ENCODE data around the gene TMC5. TPM values are rescaled to one million over a fixed set of nuclear protein-coding genes. Genes with fewer than 3 reads are reported as not detected.
"Not testable (repeated sequence)": the region's sequence is repeated elsewhere in the genome, so short reads cannot be mapped to it uniquely, and the experiment has no call there.

The TMC5 gene
- not detected in 2 replicates for total RNA-seq

GRCh38 chr16:19417640-19418039, at the start of gene TMC5:
Gene TMC5 (plus strand): TSS chr16:19417883. CDS start chr16:19440039, 22,156 bp downstream.
- no peak for DNase-seq
- Mint-ChIP-seq H3K4me1 (no peaks in the 10 kb centered on the region), H3K9me3 (no peaks in the 10 kb centered on the region), H3K36me3 (ENCODE audit: low read depth) (no peaks in the 10 kb centered on the region), H3K27me3 (peaks cover 4% of the 10 kb centered on the region), H3K27ac (no peak within 1 kb of the TSS), H3K4me3 (no peak within 1 kb of the TSS)
- intact Hi-C loops (cut with micrococcal nuclease) = no loop called here

GRCh38 chr16:19372541-19372940, 45.1 kb upstream of the TMC5 start:
- H3K36me3 Mint-ChIP-seq (ENCODE audit: low read depth); H3K4me3 Mint-ChIP-seq; H3K27ac Mint-ChIP-seq; H3K27me3 Mint-ChIP-seq; H3K4me1 Mint-ChIP-seq; DNase-seq; intact Hi-C loops (cut with micrococcal nuclease); H3K9me3 Mint-ChIP-seq: not testable (repeated sequence)

DNA sequence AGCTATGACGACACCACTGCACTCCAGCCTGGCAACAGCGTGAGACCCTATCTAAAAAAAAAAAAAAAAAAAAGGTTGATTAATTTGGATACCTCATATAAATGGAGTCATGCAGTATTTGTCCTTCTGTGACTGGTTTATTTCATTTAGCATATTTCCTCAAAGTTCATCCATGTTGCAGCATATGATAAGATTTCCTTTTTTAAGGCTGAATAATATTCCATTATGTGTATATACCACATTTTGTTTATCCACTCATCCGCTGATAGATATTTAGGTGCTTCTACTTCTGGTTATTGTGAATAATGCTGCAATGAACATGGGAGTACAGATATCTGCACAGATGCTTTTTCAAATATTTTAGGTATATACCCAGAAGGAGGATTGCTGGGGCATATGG, 43.3 kb upstream of the TMC5 start:
- no peaks in the 10 kb centered on the region for H3K27me3 Mint-ChIP-seq
- H3K4me3 Mint-ChIP-seq = no peak overlapping the region
- no peak for DNase-seq
- no peaks in the 10 kb centered on the region for H3K36me3 Mint-ChIP-seq (ENCODE audit: low read depth)
- intact Hi-C loops (cut with micrococcal nuclease) = loop anchor here (2.0 kb wide), 1 partner anchor 152 kb away; no protein-coding TSS in a partner anchor
- H3K9me3 Mint-ChIP-seq = no peaks in the 10 kb centered on the region
- H3K4me1 Mint-ChIP-seq = peaks cover 2% of the 10 kb centered on the region
- no peak overlapping the region for H3K27ac Mint-ChIP-seq

DNA sequence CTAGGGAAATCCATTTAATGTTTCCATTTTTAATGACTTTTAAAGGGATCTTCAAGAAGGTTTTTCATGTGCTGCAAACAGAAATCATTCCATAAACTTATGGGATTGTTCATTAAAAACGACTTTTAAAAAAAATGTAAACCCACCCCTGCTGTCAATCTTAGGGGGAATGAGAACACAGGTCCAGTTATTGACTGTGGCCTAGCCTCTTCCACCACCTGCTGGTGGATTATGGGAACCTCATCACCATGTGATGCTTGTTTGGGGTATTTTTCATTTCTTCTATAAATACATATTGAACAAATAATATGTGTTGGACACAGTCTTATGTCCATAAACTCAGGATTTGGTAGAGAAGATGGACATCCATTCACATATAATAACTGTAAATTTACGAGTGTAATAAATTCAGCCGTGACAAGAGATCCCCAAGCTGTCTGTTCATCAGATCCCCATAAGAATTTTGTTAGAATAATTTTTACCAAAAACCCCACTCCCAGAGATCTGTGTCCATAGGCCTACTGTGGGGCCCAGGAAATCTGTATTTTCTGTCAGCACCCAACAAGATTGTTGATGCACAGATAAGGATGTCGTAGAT, 42.0 kb upstream of the TMC5 start:
- Mint-ChIP-seq H3K36me3 (ENCODE audit: low read depth) (no peaks in the 10 kb centered on the region), H3K9me3 (no peaks in the 10 kb centered on the region), H3K27me3 (no peaks in the 10 kb centered on the region), H3K4me1 (peaks cover 11% of the 10 kb centered on the region), H3K4me3 (no peak overlapping the region), H3K27ac (no peak overlapping the region)
- DNase-seq = peak; percentile 77
- intact Hi-C loops (cut with micrococcal nuclease) = loop anchor here (1.0 to 2.0 kb wide), 3 partner anchors 153 to 289 kb away; no protein-coding TSS in a partner anchor

- intact Hi-C loops (cut with micrococcal nuclease) = no loop called here
- no peak overlapping the region for H3K27ac Mint-ChIP-seq
- peaks cover 5% of the 10 kb centered on the region for H3K27me3 Mint-ChIP-seq
Measured at GRCh38 chr16:19377864-19378263, 39.8 kb upstream of the TMC5 start.

GRCh38 chr16:19378511-19378910, 39.2 kb upstream of the TMC5 start:
- no peak overlapping the region for H3K4me3 Mint-ChIP-seq

More at GRCh38 chr16:19377864-19378263, 39.8 kb upstream of the TMC5 start:
- H3K4me3 Mint-ChIP-seq = no peak overlapping the region
- H3K9me3 Mint-ChIP-seq = no peaks in the 10 kb centered on the region
- H3K4me1 Mint-ChIP-seq = peaks cover 25% of the 10 kb centered on the region
- DNase-seq = no peak
- H3K36me3 Mint-ChIP-seq (ENCODE audit: low read depth) = no peaks in the 10 kb centered on the region

GRCh38 chr16:19379838-19380237, 37.8 kb upstream of the TMC5 start:
- no peaks in the 10 kb centered on the region for H3K36me3 Mint-ChIP-seq (ENCODE audit: low read depth)
- no peaks in the 10 kb centered on the region for H3K9me3 Mint-ChIP-seq
- DNase-seq = no peak
- intact Hi-C loops (cut with micrococcal nuclease) = loop anchor here (1.0 to 5.0 kb wide), 2 partner anchors 85 to 263 kb away; no protein-coding TSS in a partner anchor
- peak overlapping the region; percentile 91 for H3K27ac Mint-ChIP-seq
- H3K27me3 Mint-ChIP-seq = peaks cover 13% of the 10 kb centered on the region
- H3K4me3 Mint-ChIP-seq = peak overlapping the region; percentile 49
- H3K4me1 Mint-ChIP-seq = peaks cover 35% of the 10 kb centered on the region

More at GRCh38 chr16:19378511-19378910, 39.2 kb upstream of the TMC5 start:
- intact Hi-C loops (cut with micrococcal nuclease) = no loop called here
- DNase-seq = no peak
- Mint-ChIP-seq H3K4me1 (peaks cover 29% of the 10 kb centered on the region), H3K27ac (no peak overlapping the region), H3K27me3 (peaks cover 7% of the 10 kb centered on the region), H3K36me3 (ENCODE audit: low read depth) (no peaks in the 10 kb centered on the region), H3K9me3 (no peaks in the 10 kb centered on the region)

DNA sequence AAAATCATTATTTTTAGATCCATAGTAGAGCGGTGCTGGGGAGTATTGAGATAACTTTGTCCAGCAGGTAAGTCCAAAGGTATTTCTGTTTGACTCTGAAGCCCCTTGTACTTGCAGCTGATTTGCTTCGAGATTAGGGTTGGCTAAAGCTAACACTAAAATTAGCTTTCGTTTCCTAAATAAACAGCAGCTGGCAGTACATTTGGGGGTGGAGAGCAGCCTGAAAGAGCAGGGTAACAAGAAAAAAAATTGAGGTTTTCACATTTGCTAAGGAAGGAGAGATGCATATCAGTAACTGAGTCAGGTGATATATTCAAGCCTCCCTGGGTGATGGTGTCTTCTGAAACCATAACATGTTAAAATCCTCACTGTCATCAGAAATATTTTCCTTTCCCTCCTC, 37.4 kb upstream of the TMC5 start:
- Mint-ChIP-seq H3K27ac (peak overlapping the region; percentile 91), H3K9me3 (no peaks in the 10 kb centered on the region), H3K27me3 (peaks cover 16% of the 10 kb centered on the region), H3K4me1 (peaks cover 35% of the 10 kb centered on the region), H3K4me3 (peak overlapping the region; percentile 49), H3K36me3 (ENCODE audit: low read depth) (no peaks in the 10 kb centered on the region)
- DNase-seq = peak; percentile 74
- intact Hi-C loops (cut with micrococcal nuclease) = loop anchor here (1.0 to 5.0 kb wide), 2 partner anchors 85 to 263 kb away; no protein-coding TSS in a partner anchor

DNA sequence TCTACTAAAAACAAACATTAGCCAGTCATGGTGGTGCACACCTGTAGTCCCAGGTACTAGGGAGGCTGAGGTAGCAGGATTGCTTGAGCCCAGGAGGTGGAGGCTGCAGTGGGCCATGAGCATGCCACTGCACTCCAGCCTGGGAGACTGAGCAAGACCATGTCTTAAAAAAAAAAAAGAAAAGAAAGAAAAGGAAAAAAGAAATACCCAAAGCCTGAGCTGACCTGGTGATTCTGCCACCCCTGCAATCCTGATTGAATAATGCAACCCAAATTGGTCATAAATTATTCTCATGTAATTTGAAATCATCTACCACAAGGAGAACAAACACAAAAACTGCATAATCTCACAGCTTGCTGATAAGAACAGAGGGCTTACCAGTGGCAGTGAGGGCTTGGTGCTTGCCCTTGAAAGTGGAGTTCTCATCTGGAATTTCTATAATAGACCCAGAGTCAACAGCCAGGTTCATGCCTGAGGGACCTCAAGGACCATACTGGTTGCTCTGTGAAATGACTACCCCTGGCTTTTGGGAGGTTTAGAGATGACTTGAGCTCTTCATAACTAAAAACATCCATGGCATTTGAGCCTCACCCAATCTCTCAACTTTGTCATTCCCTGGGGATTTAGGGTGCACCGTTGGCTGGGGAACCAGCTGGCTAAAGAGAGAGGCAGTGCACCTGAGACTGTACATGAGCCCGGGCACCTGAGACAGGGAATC, 35.4 kb upstream of the TMC5 start:
- Mint-ChIP-seq H3K36me3 (ENCODE audit: low read depth) (no peaks in the 10 kb centered on the region), H3K4me3 (peak overlapping the region; percentile 22), H3K27me3 (peaks cover 25% of the 10 kb centered on the region), H3K4me1 (peaks cover 35% of the 10 kb centered on the region), H3K9me3 (no peaks in the 10 kb centered on the region), H3K27ac (no peak overlapping the region)
- intact Hi-C loops (cut with micrococcal nuclease) = loop anchor here (2.0 to 5.0 kb wide), 2 partner anchors 111 to 265 kb away; no protein-coding TSS in a partner anchor
- DNase-seq = no peak

DNA sequence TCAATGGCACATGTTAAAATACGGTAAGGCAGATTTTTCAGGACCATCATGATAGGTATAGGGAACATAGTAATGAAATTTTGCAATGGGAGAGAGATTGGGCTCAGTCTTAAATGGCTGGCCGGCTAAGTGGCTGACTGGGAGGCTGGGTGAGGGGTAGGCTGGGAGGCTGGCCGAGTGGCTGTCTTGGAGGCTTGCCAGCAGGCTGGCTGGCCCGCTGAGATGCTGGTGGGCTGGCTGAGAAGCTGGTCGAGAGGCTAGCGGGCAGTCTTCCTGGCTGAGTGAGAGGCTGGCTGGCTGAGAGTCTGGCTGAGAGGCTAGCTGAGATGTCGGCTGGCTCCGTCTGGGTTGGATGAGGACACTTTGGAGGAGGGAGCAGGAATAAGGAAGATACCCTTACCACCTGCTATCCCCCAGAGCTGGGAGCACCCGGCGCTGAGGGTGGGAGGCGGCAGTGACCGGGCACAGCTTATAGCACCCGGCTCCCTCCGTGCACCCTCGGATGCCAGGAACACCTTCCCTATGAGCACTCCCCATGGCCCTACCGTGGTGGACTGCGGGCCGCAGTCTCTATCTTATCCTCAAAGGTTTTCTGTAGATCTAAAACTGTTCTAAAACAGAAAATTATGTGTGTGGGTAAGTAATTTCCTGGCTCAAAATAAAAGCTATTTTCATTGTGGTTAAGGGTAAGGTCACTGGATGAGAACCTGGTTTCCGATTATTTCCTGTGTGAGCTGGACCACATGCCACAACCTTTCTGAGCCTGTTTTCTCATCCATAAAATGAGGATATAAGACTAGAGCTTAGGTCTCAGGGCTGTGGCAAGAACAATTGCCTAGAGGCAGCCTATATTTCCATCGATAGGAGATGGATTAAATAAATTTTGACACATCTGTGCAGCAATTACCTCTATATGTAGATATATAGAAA, 34.5 kb upstream of the TMC5 start:
- DNase-seq = peak; percentile 64
- Mint-ChIP-seq H3K4me1 (peaks cover 35% of the 10 kb centered on the region), H3K9me3 (no peaks in the 10 kb centered on the region), H3K27ac (peak overlapping the region; percentile 11), H3K27me3 (peaks cover 31% of the 10 kb centered on the region), H3K36me3 (ENCODE audit: low read depth) (no peaks in the 10 kb centered on the region), H3K4me3 (peak overlapping the region; percentile 22)
- intact Hi-C loops (cut with micrococcal nuclease) = loop anchor here (2.0 to 5.0 kb wide), 2 partner anchors 110 to 266 kb away; no protein-coding TSS in a partner anchor

- no peaks in the 10 kb centered on the region for H3K9me3 Mint-ChIP-seq
- H3K27ac Mint-ChIP-seq = no peak overlapping the region
- DNase-seq = no peak
- peaks cover 42% of the 10 kb centered on the region for H3K4me1 Mint-ChIP-seq
- intact Hi-C loops (cut with micrococcal nuclease) = loop anchor here (5.0 kb wide), 2 partner anchors 267 to 503 kb away; no protein-coding TSS in a partner anchor
- no peaks in the 10 kb centered on the region for H3K36me3 Mint-ChIP-seq (ENCODE audit: low read depth)
- H3K27me3 Mint-ChIP-seq = peaks cover 37% of the 10 kb centered on the region
- no peak overlapping the region for H3K4me3 Mint-ChIP-seq
Measured at GRCh38 chr16:19384656-19385055, 33.0 kb upstream of the TMC5 start.

- Mint-ChIP-seq H3K4me1 (peaks cover 28% of the 10 kb centered on the region), H3K9me3 (no peaks in the 10 kb centered on the region), H3K36me3 (ENCODE audit: low read depth) (no peaks in the 10 kb centered on the region), H3K4me3 (no peak overlapping the region), H3K27ac (no peak overlapping the region), H3K27me3 (peaks cover 40% of the 10 kb centered on the region)
- intact Hi-C loops (cut with micrococcal nuclease) = loop anchor here (5.0 kb wide), 1 partner anchor 501 kb away; no protein-coding TSS in a partner anchor
- DNase-seq = no peak
Measured at GRCh38 chr16:19386525-19386924, 31.2 kb upstream of the TMC5 start.

DNA sequence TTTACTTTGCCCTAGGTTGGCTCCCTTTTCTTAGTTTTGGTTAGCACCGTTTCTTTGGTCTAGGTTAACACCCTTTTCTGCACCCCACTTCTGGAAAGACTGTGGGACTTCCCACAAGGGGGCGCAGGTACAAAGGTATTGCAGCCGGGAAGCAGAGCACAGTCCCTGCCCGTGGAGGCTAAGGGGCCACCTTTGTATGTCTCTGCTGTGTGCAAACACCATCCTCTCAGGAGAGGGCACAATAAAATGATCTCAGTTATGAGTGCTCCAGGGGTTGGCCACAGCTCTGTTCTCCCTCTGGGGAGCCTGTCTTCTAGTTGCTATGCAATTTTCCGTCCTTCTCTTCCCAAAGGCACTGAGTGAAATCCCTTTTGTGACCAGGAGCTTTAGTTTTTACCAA, 28.4 kb upstream of the TMC5 start:
- H3K27ac Mint-ChIP-seq = no peak overlapping the region
- intact Hi-C loops (cut with micrococcal nuclease) = loop anchor here (1.0 to 5.0 kb wide), 2 partner anchors 113 to 498 kb away; no protein-coding TSS in a partner anchor
- no peaks in the 10 kb centered on the region for H3K36me3 Mint-ChIP-seq (ENCODE audit: low read depth)
- H3K4me1 Mint-ChIP-seq = peaks cover 12% of the 10 kb centered on the region
- no peaks in the 10 kb centered on the region for H3K9me3 Mint-ChIP-seq
- DNase-seq = peak; percentile 87
- H3K4me3 Mint-ChIP-seq = no peak overlapping the region
- peaks cover 41% of the 10 kb centered on the region for H3K27me3 Mint-ChIP-seq

All from activated CD4-positive, alpha-beta T cell treated with anti-CD3 and anti-CD28 coated beads, Interleukin-2, amount 10 ng/mL, durations not matched to agents 24 days and 14 days (primary cell).